MM.1S (cell line): ENCODE measurements around the gene LIPE.

Experiments used
- CTCF ChIP-seq: fragments of 300-600 bp; sonication (generic); IDR thresholded peaks from 2 replicates; pipeline ENCODE4 v1.5.1; 2016; ENCODE audit warnings: antibody characterized with exemption, low read length, mixed read lengths
- EZH2 ChIP-seq: fragments of 300-600 bp; sonication (generic); optimal IDR thresholded peaks from 2 replicates; pipeline ENCODE3; 2017; ENCODE audit warnings: low read depth, mild to moderate bottlenecking, antibody characterized with exemption, low read length, mixed read lengths
- EZH2phosphoT487 ChIP-seq: fragments of 300-600 bp; sonication (generic); IDR thresholded peaks from 2 replicates; pipeline ENCODE4 v1.6.1; 2018; ENCODE audit warnings: antibody characterized with exemption, low read length

GRCh38 chr19:42353341-42354015 lies 73.7 kb downstream of the LIPE start:
- TF ChIP-seq CTCF: no peak
- TF ChIP-seq EZH2: no peak
- no peak for TF ChIP-seq EZH2phosphoT487
